GM19239 (cell line): ENCODE data around the gene TTC7B.

Experiments
- DNase-seq: peaks from one replicate; pipeline ENCODE4 v3.0.0; 2011; ENCODE audit warnings: low spot score; ENCODE audit not compliant: insufficient read length
- FAIRE-seq: peaks from 2 replicates; lab custom pipeline; 2011; peaks lifted over from hg19 to GRCh38; lab: Jason Lieb, UNC

Gene TTC7B

GRCh38 chr14:90630171-90630806 is 185.9 kb downstream of the TTC7B start:
- FAIRE-seq (no peak), DNase-seq (no peak)

DNA sequence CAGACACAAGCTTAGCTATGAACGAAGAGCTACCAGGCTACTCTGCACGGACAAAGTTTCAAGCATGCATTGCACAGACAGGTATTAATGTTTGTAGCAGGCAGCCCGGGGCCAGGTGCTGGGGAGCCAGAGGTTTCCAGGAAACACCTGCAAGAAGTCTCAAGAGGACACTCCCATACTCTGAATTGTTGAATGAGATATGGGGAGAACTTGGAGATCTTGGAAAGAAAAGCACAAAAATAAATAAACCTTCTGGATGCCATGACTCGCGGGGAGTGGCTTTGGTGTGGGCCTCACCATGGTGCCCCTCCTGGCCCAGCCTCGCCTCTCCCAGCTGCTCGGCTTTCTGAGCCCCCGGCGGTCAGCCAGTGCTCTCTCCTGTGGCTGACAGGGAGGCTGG is 186.8 kb downstream of the TTC7B start:
- FAIRE-seq (no peak), DNase-seq (no peak)

GRCh38 chr14:90628825-90629224 is 187.4 kb downstream of the TTC7B start:
- FAIRE-seq (no peak), DNase-seq (no peak)

DNA sequence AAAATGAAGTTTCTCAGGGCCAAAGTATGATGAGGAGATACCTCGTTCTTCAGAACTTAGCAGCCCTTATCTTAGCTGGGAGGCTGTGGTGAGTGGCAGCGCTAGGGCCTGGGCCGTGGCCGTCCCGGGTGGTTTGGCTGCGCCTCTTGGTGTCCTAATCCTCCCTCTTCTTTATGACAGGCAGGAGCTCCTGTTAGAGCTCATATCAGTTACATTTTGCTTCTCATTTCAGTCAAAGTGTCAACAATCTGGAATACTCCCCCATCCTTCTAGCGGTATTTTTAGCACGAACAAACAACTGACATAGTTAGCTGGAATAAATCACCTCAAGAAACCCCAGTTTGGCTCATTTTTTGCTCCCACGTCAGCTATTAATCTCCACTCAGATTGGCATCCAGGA is 188.8 kb downstream of the TTC7B start:
- DNase-seq (no peak), FAIRE-seq (no peak)

GRCh38 chr14:90626550-90626949 is 189.7 kb downstream of the TTC7B start:
- FAIRE-seq: no peak

GRCh38 chr14:90625445-90625844 is 190.8 kb downstream of the TTC7B start:
- FAIRE-seq (no peak), DNase-seq (no peak)

More at GRCh38 chr14:90626550-90626949, 189.7 kb downstream of the TTC7B start:
- no peak for DNase-seq

GRCh38 chr14:90624732-90625400 is 191.4 kb downstream of the TTC7B start:
- no peak for FAIRE-seq
- DNase-seq: no peak

- no peak for FAIRE-seq
- no peak for DNase-seq
These were observed 192.0 kb downstream of the TTC7B start for GRCh38 chr14:90624227-90624626.

GRCh38 chr14:90621201-90621600 is 195.0 kb downstream of the TTC7B start:
- FAIRE-seq (no peak), DNase-seq (no peak)

GRCh38 chr14:90620568-90621077 is 195.6 kb downstream of the TTC7B start:
- DNase-seq: no peak
- no peak for FAIRE-seq

GRCh38 chr14:90619911-90620310 is 196.3 kb downstream of the TTC7B start:
- FAIRE-seq (no peak), DNase-seq (no peak)

DNA sequence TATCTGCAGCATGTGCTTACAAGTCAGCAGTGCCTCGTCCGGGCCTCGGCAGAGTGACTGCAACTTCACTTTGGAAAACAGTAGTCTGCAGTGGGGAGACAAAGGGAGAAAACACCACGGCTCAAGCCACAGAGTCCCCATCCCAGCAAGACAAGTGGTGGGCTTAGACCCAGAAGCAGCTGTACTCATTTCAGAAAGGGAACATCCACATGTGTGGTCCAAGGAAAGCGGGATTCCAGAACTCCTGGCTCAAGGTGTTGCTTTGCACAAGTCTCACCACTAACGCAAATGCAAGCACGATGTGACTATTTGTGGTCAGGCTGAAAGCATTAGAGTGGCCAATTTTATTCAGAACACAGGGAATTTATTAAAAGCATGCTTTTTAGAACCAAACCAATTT is 198.3 kb downstream of the TTC7B start:
- DNase-seq: no peak
- FAIRE-seq: no peak

GRCh38 chr14:90616881-90617280 is 199.3 kb downstream of the TTC7B start:
- DNase-seq (no peak), FAIRE-seq (no peak)

DNA sequence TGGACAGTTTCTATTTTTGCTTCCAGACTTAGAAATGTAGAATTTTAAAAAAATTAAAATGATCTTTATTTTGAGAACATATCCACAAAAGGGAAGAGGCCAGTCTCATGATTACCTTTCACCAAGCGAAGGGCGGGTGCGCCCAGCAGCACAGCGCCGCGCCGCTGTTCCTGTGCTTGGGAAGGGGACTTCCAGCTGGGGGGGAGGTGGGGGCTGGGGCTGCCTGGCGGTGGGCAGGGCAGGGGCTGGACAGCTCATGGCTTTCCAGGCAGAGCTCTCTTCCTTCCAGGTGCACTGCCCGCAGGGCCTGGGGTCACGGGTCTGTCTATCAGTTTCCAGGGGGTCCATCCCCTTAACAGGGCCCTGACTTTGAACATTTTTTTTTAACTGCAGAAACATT is 199.9 kb downstream of the TTC7B start:
- FAIRE-seq (no peak), DNase-seq (no peak)

DNA sequence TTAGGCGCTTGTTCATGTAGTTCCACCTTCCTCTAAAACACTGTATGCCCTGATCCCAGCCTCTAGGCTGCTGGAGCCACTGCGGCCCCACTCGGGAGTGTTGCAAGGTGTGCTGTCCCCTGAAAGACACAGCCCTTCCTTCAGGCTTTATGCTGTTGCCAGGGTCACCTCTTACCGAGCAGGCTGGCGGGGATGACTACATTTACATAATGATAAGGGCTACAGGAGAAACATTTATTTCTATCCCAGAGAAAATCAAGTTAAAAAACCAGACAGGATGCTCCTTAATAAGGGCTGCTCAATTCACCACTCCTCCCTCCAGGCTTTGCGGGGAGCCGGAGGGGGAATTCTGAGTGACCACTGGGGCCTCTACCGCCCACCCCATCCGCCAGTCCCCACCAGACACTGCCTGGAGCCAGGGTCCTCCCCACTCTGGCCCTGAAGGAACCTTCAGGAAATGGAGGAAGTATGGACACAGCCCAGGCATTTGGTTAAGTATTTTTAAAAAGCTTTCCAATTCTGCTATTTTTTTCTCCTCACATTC is 200.6 kb downstream of the TTC7B start:
- DNase-seq (no peak), FAIRE-seq (no peak)

DNA sequence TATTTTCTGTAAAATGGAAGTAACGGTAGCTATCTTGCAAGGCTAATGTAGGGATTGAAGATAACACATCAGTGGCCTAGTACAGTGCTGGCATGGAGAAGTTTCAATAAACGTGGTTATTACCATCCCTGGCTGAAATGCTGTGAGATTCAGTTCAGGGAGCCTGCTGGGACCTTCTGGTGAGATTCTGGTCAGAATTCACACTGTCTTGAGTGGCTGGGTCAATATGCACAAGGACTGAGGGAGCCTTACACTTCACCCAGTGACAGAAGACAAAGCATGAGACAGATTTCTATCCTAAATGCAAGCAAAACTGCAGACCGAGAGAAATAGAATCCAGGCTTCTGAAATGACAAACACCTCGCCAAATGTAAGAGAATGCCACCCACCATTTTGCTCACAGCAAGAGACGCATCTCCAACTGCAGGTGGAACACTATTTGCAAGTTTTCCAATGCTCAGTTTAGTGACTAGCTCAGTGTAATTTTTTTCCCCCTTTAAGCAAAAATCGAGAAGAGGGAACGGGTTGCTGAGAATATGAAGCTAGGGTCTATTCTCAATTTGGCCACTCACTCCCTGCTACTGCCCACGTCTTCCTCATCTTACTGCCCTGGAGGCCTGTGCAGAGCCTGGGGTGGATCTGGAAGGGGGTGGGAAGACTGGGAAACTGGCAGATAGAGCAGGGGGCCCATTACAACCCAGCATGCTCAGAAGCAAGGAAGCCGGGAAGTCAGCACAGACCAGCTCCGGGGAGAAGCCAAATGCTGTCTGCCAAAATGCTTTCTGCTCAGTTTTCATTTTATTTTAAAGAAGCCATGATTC is 201.3 kb downstream of the TTC7B start:
- DNase-seq (no peak), FAIRE-seq (no peak)

DNA sequence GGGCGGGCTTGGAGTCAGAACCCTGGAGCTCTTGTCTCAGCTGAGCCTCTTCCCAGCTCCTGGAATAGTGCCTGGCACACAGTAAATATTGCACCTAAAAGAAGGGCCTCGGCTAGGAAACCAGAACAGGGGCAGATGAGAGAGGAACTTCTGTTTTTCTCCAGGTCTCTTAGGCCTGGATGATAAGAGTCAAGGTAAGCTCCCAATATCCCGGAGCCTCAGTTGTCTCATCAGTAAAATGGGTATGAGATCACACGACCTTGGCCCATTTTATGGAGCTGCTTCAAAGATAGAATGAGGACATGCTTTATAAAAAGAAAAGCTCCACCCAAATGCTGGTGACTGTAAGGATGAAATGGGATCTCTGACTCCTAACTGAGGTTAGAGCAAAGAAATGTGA is 202.2 kb downstream of the TTC7B start:
- DNase-seq (no peak), FAIRE-seq (no peak)

DNA sequence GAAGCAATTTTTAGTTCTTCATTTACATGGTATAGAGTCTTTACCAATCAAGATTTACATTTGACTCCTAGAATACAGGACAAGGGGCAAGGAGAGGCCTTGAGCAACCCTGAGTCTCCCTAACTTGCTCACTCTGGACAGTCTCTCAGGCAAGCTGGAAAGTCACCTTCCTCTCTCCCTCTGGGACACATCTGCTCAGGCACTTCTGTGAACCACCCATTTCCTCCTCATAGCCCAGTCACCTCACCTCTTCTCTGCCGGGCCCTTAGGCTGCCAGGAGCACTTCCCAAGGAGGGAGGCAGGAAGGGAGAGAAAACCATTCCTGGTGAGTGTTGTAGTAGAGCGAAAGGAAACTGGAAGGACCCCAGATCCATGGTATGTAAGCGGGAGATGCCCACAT is 202.8 kb downstream of the TTC7B start:
- DNase-seq: no peak
- no peak for FAIRE-seq

DNA sequence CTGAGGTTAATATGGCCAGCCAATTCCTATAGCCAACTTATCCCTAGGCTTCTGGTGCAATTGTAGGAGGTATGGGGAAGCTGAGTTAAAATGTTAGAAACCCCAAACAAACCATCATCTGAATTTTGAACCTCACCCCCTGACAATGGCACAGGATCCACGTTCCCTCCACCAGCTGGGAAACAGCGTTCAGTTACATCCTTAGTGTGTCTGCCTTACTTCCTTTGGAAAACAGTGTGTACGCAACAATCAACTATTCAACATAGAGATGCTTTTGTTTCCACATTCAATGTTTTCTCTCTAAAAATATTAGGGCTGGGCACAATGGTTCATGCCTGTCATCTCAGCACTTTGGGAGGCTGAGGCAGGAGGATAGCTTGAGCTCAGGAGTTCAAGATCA is 203.4 kb downstream of the TTC7B start:
- DNase-seq (no peak), FAIRE-seq (no peak)

GRCh38 chr14:90611936-90612335 is 204.3 kb downstream of the TTC7B start:
- FAIRE-seq (no peak), DNase-seq (no peak)

DNA sequence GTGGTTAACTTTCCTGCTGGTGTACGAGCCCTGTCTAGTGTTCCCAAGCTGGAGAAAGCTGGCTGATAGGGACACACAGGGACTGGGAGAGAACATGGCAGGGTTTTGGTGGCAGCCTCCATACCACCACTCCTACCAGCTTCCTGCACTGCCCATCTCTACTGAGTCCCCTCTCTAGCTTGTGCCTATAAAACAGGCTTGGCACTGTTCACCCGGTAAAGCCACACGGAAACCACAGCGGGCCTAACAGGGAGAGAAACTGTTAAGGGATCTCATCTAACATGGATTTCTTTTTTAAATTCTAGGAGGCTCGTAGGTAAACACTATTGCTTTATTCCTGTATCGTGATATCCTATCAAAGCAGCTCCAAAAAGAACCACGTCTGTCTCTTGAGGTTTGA is 204.7 kb downstream of the TTC7B start:
- FAIRE-seq: no peak
- no peak for DNase-seq
